ENCODE results near the gene CAMK4.

DNA sequence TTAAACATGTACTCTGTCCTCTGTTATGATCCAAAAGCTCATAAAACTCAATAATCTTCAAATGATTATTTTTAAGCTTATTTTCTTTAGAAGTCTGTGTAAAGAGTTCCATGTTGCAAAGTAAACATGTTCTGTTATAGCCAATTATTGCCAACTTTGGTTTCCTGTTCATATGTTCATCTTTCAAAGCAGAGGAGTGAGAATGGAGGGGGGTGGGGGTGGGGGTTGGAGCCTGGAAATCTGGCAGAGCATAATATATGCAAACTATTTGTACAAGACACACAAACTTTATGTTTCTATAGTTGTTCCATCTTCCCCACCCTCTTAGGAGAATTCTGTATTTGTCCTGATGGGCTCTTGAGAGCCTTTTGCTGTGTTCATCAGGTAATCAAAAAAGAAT, 153.1 kb downstream of the CAMK4 start:
- no peak for TF ChIP-seq POLR2A (IDR thresholded peaks at IDR 0.05)
- TF ChIP-seq, protein P1, sequence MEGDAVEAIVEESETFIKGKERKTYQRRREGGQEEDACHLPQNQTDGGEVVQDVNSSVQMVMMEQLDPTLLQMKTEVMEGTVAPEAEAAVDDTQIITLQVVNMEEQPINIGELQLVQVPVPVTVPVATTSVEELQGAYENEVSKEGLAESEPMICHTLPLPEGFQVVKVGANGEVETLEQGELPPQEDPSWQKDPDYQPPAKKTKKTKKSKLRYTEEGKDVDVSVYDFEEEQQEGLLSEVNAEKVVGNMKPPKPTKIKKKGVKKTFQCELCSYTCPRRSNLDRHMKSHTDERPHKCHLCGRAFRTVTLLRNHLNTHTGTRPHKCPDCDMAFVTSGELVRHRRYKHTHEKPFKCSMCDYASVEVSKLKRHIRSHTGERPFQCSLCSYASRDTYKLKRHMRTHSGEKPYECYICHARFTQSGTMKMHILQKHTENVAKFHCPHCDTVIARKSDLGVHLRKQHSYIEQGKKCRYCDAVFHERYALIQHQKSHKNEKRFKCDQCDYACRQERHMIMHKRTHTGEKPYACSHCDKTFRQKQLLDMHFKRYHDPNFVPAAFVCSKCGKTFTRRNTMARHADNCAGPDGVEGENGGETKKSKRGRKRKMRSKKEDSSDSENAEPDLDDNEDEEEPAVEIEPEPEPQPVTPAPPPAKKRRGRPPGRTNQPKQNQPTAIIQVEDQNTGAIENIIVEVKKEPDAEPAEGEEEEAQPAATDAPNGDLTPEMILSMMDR (IDR thresholded peaks at IDR 0.05), result no peak
